Measurements from ENCODE around the gene CSTF1. TPM values are rescaled to one million over a fixed set of nuclear protein-coding genes. Genes with fewer than 3 reads are reported as not detected.
A peak's percentile ranks its signal among the peaks of the same experiment; 100 is the strongest.

CSTF1 gene
- total RNA-seq, 1 donor = 49.6 TPM

- H3K4me3 ChIP-seq (ENCODE audit: low read depth, low read length) = no peak overlapping the region
- TF ChIP-seq CTCF (IDR thresholded peaks at IDR 0.05; ENCODE audit: insufficient read depth, low read length) = no peak
- DNase-seq (ENCODE audit: low read depth) = peak; percentile 95
These were observed 12.1 kb upstream of the CSTF1 start for GRCh38 chr20:56380375-56380774.

DNA sequence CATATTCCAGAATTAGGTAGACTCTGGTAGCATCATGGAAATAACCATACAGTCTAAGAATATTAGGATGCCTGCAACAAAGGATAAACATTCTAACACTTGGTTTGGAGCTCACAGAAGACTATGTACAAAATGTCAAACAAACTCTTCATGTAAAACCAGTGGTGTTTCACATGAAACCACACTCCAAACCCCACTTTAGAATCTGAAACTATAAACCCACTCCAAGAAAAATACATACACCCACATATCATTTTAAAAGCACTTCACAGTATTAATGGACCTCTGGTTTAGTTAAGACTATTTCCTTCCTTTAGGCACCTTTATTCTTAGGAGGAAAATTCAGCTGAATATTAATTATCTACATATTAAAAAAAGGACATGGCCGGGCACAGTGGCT lies 10.9 kb upstream of the CSTF1 start:
- DNase-seq (ENCODE audit: low read depth) = no peak
- no peak overlapping the region for H3K4me3 ChIP-seq (ENCODE audit: low read depth, low read length)
- no peak for TF ChIP-seq CTCF (IDR thresholded peaks at IDR 0.05; ENCODE audit: insufficient read depth, low read length)

- no peak for TF ChIP-seq CTCF (IDR thresholded peaks at IDR 0.05; ENCODE audit: insufficient read depth, low read length)
- no peak overlapping the region for H3K4me3 ChIP-seq (ENCODE audit: low read depth, low read length)
These were observed 9.7 kb upstream of the CSTF1 start for GRCh38 chr20:56382696-56383095.

DNA sequence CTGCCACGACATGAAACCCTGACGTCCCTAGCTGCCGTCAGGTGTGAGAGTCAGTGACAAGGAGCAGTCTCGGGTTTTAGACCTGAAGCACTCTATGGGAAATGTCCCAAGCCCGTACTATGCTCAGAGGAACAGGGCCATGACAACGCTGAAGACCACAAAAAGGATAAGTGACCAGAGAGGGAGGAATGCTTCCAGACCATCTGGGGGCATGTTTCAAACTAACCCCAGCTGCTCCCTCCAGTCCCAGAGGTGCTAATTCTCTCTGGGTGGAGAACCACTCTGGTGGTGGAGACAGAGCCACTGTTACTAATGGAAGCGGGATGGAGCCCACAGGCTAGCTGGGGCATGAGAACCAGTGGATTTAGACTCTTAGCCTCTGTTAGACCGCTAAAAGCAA lies 9.1 kb upstream of the CSTF1 start:
- no peak for TF ChIP-seq CTCF (IDR thresholded peaks at IDR 0.05; ENCODE audit: insufficient read depth, low read length)
- DNase-seq (ENCODE audit: low read depth) = no peak
- H3K4me3 ChIP-seq (ENCODE audit: low read depth, low read length) = no peak overlapping the region

More at GRCh38 chr20:56382696-56383095, 9.7 kb upstream of the CSTF1 start:
- no peak for DNase-seq (ENCODE audit: low read depth)

- DNase-seq (ENCODE audit: low read depth) = no peak
- TF ChIP-seq CTCF (IDR thresholded peaks at IDR 0.05; ENCODE audit: insufficient read depth, low read length) = no peak
- H3K4me3 ChIP-seq (ENCODE audit: low read depth, low read length) = no peak overlapping the region
These were observed 7.3 kb upstream of the CSTF1 start for GRCh38 chr20:56385130-56385529.

DNA sequence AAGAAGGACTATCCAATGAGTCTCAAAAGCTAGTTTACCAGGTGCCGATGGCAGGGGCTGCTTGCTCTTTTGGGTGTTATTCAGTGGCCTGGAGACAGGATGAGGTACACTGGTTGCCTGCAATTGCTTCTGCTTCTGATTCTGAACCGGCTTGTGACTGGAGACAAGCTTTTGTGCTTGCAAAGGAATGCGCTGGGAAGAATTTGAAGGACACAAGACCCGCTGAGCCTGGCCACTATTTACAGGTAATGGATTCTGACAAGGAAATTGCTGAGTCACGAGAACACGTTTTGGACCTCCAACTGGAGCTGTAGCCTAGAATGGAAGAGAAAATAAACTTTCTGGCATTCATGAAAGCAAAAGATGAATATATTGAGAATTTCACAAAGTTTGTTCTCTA lies 6.2 kb upstream of the CSTF1 start:
- H3K4me3 ChIP-seq (ENCODE audit: low read depth, low read length) = no peak overlapping the region
- TF ChIP-seq CTCF (IDR thresholded peaks at IDR 0.05; ENCODE audit: insufficient read depth, low read length) = no peak
- DNase-seq (ENCODE audit: low read depth) = no peak

- no peak for TF ChIP-seq CTCF (IDR thresholded peaks at IDR 0.05; ENCODE audit: insufficient read depth, low read length)
- H3K4me3 ChIP-seq (ENCODE audit: low read depth, low read length) = no peak overlapping the region
- no peak for DNase-seq (ENCODE audit: low read depth)
These were observed 3.6 kb upstream of the CSTF1 start for GRCh38 chr20:56388882-56389281.
